Osteoblast (primary cell): ENCODE data around the gene DDIAS. TPM values are rescaled to one million over a fixed set of nuclear protein-coding genes. Genes with fewer than 3 reads are reported as not detected.
"Not testable (repeated sequence)": the region's sequence is repeated elsewhere in the genome, so short reads cannot be mapped to it uniquely, and the experiment has no call there.

ENCODE experiments used
- DNase-seq: peaks from one replicate; pipeline ENCODE4 v3.0.0; 2011; ENCODE audit warnings: low spot score, mixed read lengths; ENCODE audit not compliant: insufficient read length; ENCODE audit errors: missing footprints
- H2AFZ ChIP-seq: 2 replicates; pipeline ENCODE4 v1.6.0; 2011; ENCODE audit warnings: mild to moderate bottlenecking, low read length
- H3K27ac ChIP-seq: 2 replicates; pipeline ENCODE4 v1.5.1; 2011; ENCODE audit warnings: mild to moderate bottlenecking, low read depth, low read length, moderate library complexity
- H3K27me3 ChIP-seq: 2 replicates; pipeline ENCODE4 v1.6.0; 2012; ENCODE audit warnings: mild to moderate bottlenecking, control low read depth, inconsistent platforms, low read length, moderate library complexity; ENCODE audit not compliant: insufficient read depth
- H3K36me3 ChIP-seq: 2 replicates; pipeline ENCODE4 v1.5.1; 2011; ENCODE audit warnings: mild to moderate bottlenecking, low read length, control low read depth, moderate library complexity; ENCODE audit not compliant: insufficient read depth
- H3K4me1 ChIP-seq: 2 replicates; pipeline ENCODE4 v1.5.1; 2011; ENCODE audit warnings: mild to moderate bottlenecking, low read length, control low read depth, moderate library complexity; ENCODE audit not compliant: insufficient read depth
- H3K4me2 ChIP-seq: 2 replicates; pipeline ENCODE4 v1.6.0; 2011; ENCODE audit warnings: mild to moderate bottlenecking, low read length; ENCODE audit not compliant: insufficient read depth
- H3K4me3 ChIP-seq: fragments of 200-600 bp; sonication (generic); 3 replicates; pipeline ENCODE4 v1.5.1; 2012; ENCODE audit warnings: mild to moderate bottlenecking, low read length, inconsistent platforms; ENCODE audit not compliant: insufficient read depth
- H3K79me2 ChIP-seq: 2 replicates; pipeline ENCODE4 v1.6.0; 2012; ENCODE audit warnings: mild to moderate bottlenecking, low read length, control low read depth, inconsistent platforms; ENCODE audit not compliant: insufficient read depth
- H3K9me3 ChIP-seq: 2 replicates; pipeline ENCODE4 v1.5.1; 2011; ENCODE audit warnings: low read depth, low read length, control low read depth
- H4K20me1 ChIP-seq: 2 replicates; pipeline ENCODE4 v1.6.0; 2012; ENCODE audit warnings: mild to moderate bottlenecking, low read length, control low read depth; ENCODE audit not compliant: insufficient read depth
- CTCF ChIP-seq: IDR thresholded peaks from 2 replicates; pipeline ENCODE4 v1.5.1; 2011; ENCODE audit warnings: mild to moderate bottlenecking, low read depth, low read length, moderate library complexity; ENCODE audit errors: extremely low read depth
- total RNA-seq: library from RNA; depleted of rRNA; stranded (reverse); fragments of >200 nt; gene quantifications from 2 replicates; pipeline ENCODE4 v1.2.3, GENCODE V29; 2012

Gene DDIAS
- total RNA-seq: 1.5 and 1.8 TPM in 2 replicates

- Histone ChIP-seq H4K20me1 (no peaks in the 10 kb centered on the region), H3K36me3 (no peaks in the 10 kb centered on the region), H3K79me2 (peaks cover 37% of the 10 kb centered on the region), H3K4me2 (peak within 1 kb of the TSS; percentile 98), H3K4me3 (peak within 1 kb of the TSS; percentile 92), H3K9me3 (no peaks in the 10 kb centered on the region), H2AFZ (peak within 1 kb of the TSS; percentile 100), H3K27ac (peak within 1 kb of the TSS; percentile 98), H3K27me3 (no peaks in the 10 kb centered on the region), H3K4me1 (peaks cover 26% of the 10 kb centered on the region)
- TF ChIP-seq CTCF: no peak
- DNase-seq: peak; percentile 90
Measured at GRCh38 chr11:82901165-82901921, at the start of gene DDIAS. Gene DDIAS (plus strand): TSS chr11:82901736. CDS start chr11:82914739, 13,003 bp downstream.

GRCh38 chr11:82854242-82854641 lies 47.3 kb upstream of the DDIAS start:
- H3K4me2 ChIP-seq: peak overlapping the region; percentile 70
- H3K27ac ChIP-seq: peak overlapping the region; percentile 17

GRCh38 chr11:82854916-82855315 lies 46.6 kb upstream of the DDIAS start:
- H3K4me2 ChIP-seq: peak overlapping the region; percentile 70
- peaks cover 13% of the 10 kb centered on the region for H3K79me2 ChIP-seq
- not testable (repeated sequence) for H4K20me1 ChIP-seq, DNase-seq, H3K27me3 ChIP-seq, H3K9me3 ChIP-seq, H2AFZ ChIP-seq, H3K27ac ChIP-seq, H3K36me3 ChIP-seq
- peak overlapping the region; percentile 23 for H3K4me3 ChIP-seq
- peaks cover 42% of the 10 kb centered on the region for H3K4me1 ChIP-seq

More at GRCh38 chr11:82854242-82854641, 47.3 kb upstream of the DDIAS start:
- Histone ChIP-seq H2AFZ (no peak overlapping the region), H3K4me1 (peaks cover 36% of the 10 kb centered on the region), H3K36me3 (no peaks in the 10 kb centered on the region), H3K4me3 (peak overlapping the region; percentile 23), H3K27me3 (no peaks in the 10 kb centered on the region), H3K79me2 (peaks cover 13% of the 10 kb centered on the region), H3K9me3 (no peaks in the 10 kb centered on the region), H4K20me1 (no peaks in the 10 kb centered on the region)
- peak; percentile 25 for DNase-seq
- TF ChIP-seq CTCF: no peak

GRCh38 chr11:82855616-82856015 lies 45.9 kb upstream of the DDIAS start:
- Histone ChIP-seq H4K20me1 (no peaks in the 10 kb centered on the region), H2AFZ (no peak overlapping the region), H3K36me3 (no peaks in the 10 kb centered on the region), H3K4me3 (no peak overlapping the region), H3K4me2 (no peak overlapping the region), H3K27ac (no peak overlapping the region), H3K79me2 (peaks cover 13% of the 10 kb centered on the region), H3K4me1 (peaks cover 44% of the 10 kb centered on the region), H3K27me3 (no peaks in the 10 kb centered on the region), H3K9me3 (no peaks in the 10 kb centered on the region)
- no peak for TF ChIP-seq CTCF
- no peak for DNase-seq
